Sigmoid colon (tissue), 3 donors: Measurements from ENCODE around the gene FAM193A.

Source experiments
- CTCF ChIP-seq, 4 experiments: fragments of 450-650 bp in 3 of 4; fragments of 200-600 bp in 1 of 4; IDR thresholded peaks; one replicate each; pipeline ENCODE4 v1.5.1; 2016 to 2019; ENCODE audit warnings: antibody characterized with exemption in 4 of 4, mild to moderate bottlenecking in 3 of 4, moderate library complexity in 2 of 4
- POLR2A ChIP-seq, 2 donors: fragments of 450-650 bp; IDR thresholded peaks; one replicate each; pipeline ENCODE4 v1.6.1; 2016; ENCODE audit warnings: antibody characterized with exemption in 2 of 2, mild to moderate bottlenecking in 2 of 2, moderate library complexity in 2 of 2

DNA sequence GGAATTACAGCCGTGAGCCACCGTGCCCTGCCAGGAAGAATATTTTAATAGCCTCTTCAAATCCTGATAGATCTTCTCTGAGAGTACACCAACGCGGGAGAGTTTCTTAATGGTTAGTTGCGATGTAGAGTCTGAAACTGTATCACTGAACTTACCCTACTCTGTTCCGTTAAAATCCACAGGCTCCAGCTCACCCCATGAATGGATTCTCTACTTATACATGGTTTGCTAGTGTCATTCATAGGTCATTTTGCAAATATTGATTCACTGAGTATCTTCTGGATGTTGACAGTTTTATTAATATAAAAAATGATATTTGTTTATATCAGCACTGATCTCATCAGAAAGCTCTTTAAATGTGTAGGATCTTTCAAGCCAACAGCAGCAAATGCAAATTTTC, 99.9 kb downstream of the FAM193A start:
- TF ChIP-seq POLR2A (IDR thresholded peaks at IDR 0.05), result no peak
- TF ChIP-seq CTCF (IDR thresholded peaks at IDR 0.05), result no peak
